Stimulated activated CD8-positive, alpha-beta memory T cell treated with anti-CD3 and anti-CD28 coated beads, Interleukin-12 subunit alpha, Interleukin-12 subunit beta, amount 100 ng/mL, for 24 hours (primary cell): ENCODE results near the gene RNF133.
"Not testable (repeated sequence)": the region's sequence is repeated elsewhere in the genome, so short reads cannot be mapped to it uniquely, and the experiment has no call there.

Experiments used
- DNase-seq: peaks from one replicate; pipeline ENCODE4 v3.0.0-alpha.2; 2020; ENCODE audit errors: extremely low read depth

The RNF133 gene

DNA sequence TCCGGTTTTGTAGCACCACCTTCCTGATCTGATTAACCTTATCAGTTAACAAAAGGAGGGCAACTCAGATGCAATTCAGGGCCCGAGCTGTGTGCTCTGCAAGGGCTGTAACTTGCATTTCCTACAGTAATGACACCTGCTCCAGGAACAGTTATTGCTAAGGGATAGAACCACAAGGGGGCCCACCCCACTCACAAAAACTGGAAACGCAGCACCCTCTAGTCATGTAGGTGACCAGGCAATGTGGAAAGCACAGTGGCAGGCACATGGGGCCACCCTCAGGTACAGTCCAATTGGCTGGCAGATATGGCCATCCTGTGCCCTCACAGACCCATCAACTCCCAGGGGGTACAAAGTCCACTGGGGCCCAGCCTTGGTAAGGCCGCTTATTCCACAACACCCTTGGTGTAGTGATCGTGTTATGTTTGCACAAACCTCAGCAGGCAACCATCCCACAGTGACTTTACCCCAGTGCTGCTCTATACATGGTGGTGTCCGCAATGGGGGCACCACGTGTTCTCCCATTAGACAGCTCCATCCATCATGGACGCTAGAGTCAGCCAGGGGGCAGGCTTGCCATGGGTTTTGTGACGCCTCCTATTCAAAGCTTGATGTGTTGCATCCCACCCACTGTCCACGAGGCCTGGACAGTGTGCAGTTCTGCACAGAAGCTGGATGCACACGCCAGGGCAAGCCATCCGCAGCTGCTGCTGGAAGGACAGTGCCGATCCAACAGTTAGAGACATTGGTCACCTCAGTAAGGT is 9.4 kb downstream of the RNF133 start:
- DNase-seq: no peak

DNA sequence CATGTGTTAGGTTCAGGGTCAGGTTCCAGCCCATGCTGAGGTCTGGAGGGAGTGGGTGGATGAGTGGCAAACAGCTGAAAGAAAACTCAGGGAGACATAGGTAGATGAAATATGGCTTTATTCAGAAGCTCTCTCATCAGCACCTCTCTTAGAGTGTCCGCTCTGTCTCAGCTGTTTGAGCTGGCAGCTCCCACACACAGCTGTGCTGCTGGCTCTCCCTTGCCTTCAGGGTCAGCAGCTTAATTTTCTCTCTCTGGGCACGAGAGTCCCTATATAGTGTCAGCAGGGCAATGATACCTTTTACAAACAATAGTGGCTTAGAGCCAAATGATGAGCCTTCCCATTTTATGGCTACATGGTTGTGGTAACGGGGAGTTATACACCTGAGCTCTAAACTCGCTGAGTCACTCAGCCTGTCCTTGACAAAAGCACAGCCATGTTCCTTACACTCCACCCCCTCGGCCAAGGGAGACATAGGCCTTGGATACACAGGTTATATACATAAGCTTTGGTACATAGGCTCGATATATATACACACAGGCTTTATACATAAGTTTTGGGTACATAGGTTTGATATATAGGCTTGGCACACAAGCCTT is 10.4 kb downstream of the RNF133 start:
- DNase-seq: no peak

DNA sequence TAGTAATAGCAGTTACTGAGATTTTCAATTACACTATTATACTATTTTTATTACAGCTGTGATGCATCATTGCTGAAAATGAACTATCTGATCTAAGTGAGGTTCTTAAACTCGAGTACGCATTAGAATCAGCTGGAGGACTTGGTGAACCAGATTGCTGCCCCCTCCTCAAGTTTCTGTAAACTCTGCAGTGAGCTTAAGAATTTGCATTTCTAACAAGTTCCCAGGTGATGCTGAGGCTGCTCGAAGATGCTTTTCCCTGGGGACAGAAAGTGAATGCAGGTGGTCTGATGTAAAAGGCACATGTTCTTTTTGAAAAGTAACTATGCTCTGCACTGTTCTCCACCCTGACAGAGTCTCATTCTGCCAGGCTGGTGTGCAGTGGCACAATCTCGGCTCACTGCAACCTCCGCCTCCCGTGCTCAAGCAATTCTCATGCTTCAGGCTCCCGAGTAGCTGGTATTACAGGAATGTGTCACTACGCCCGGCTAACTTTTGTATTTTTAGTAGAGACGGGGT is 12.5 kb downstream of the RNF133 start:
- no peak for DNase-seq

- DNase-seq: no peak
Observed at GRCh38 chr7:122684504-122684903, 14.4 kb downstream of the RNF133 start.

DNA sequence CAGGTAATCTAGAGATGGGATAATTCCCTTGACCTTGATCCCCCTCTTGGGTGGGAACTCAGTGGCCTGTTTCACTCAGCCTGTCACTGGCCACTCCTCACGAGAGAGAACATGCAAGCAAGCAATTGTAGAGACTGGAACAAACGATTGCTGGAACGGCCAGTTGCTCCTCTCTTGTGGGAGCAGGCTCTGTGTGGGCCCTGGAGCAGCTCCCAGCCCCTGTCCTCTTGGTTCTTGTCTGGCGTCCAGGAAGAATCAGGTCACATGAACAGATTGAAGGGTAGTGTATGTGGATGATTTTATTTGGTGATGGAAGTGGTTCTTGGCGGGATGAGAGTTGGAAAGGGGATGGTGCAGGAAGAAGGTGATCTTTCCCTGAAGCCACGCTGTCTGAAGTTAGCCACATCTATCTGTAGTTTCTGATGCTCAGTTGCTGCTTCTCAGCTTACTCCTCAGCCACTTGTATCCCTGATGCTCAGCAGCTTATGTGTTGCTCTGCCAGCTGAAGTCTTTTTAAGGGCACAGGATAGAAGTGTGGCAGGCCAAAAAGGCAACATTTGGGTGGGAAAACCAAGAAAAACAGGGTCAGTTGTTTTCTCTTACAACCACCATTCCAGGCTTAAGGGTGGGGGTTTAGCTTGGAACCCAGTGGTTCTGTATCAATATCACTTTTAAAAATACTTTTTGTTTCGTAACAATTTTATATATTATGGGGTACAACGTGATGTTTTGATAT is 15.9 kb downstream of the RNF133 start:
- no peak for DNase-seq

DNA sequence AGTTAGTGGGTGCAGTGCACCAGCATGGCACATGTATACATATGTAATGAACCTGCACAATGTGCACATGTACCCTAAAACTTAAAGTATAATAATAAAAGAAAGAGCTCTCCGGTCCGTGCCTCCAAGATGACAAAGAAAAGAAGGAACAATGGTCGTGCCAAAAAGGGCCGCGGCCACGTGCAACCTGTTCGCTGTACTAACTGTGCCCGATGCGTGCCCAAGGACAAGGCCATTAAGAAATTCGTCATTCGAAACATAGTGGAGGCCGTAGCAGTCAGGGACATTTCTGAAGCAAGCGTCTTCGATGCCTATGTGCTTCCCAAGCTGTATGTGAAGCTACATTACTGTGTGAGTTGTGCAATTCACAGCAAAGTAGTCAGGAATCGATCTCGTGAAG is 17.7 kb downstream of the RNF133 start:
- not testable (repeated sequence) for DNase-seq

DNA sequence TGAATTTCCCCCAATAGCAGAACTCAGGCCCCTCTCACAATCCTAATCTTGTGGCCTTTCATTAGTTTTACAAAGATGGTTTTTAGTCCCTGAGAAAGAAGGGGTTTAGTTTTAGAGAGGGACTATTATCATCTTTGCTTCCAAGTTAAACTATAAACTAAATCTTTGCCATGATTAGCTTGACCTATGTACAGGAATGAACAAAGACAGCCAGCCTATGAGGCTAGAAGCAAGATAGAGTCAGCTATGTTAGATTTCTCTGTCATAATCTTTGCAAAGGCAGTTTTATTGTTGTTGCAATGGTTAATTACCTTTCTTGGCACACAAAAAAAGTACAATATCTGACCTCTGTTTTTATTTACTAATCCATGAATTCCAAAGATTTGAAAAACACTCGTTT is 19.1 kb downstream of the RNF133 start:
- no peak for DNase-seq

DNA sequence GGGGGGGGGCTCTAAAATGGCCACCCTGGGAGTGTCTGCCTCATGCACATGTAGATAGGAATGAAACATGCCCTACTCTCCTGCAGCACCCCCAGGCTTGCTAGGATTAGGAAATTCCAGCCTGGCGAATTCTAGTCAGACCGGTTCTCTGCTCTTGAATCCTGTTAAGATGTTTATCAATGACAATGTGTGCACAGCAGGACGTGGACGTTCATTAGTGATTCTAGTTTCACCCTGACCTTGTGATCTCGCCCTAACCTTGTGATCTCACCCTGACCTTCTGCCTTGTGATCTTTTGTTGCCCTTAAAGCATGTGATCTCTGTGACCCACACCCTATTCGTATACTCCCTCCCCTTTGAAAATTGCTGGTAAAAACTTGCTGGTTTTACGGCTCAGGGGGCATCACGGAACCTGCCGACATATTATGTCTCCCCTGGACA is 19.6 kb downstream of the RNF133 start:
- DNase-seq: not testable (repeated sequence)

DNA sequence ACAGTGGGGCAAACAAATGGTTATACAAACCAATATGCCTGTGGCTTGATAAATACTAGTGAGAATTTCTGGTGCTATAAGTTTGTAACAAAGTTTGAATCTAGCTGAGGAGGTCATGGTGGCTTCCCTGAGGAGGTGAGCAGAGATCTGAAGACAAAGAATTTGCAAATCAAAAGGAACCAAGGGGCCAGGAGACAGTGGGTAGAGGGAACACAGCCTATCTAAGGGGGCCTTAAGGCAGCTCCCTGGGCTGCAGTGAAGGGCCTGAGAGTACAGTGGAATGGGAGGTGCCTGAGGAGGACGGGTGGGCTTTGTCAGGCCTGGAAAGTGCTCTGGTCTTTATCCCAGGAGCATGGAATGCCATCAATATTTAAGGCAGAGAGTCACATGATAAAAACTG is 21.8 kb downstream of the RNF133 start:
- no peak for DNase-seq

- no peak for DNase-seq
Observed at GRCh38 chr7:122676466-122676865, 22.5 kb downstream of the RNF133 start.

GRCh38 chr7:122675621-122676020 is 23.3 kb downstream of the RNF133 start:
- no peak for DNase-seq

DNA sequence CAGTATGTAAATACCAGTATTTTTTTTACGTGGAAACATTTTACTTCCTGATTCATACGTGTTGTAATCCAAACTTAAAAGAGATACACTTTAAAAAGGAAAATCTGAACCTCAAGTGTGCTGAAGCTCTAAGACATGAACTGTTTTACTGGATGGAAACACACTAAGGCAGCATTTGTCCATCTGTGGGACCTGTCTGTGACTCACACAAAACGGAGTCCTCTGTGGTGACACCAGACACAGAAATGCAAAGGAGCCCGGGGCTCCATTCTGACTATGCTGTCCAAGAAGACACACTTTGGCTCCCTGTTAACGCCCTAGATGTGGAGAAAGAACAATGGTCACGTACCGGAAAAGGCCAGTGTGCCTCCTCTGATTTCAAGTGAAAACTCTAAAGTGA is 23.9 kb downstream of the RNF133 start:
- DNase-seq: no peak

GRCh38 chr7:122674502-122674901 is 24.4 kb downstream of the RNF133 start:
- no peak for DNase-seq

GRCh38 chr7:122673951-122674350 is 25.0 kb downstream of the RNF133 start:
- DNase-seq: no peak

DNA sequence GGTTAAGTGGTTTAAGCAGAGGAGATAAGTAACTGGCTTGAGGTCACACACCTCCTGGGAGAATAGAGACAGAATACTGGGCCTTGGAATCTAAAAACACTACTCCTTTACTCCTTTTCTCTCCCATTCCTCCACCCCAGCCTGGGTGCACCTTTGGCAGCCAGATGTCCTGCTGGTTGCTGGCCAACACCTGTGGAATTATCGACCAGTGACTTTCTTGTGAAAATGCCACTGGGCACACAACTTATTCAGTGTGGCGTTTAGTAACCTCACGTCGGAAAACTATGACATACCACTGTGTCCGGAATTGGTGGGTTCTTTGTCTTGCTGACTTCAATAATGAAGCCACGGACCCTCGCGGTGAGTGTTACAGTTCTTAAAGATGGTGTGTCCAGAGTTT is 26.4 kb downstream of the RNF133 start:
- DNase-seq: no peak

GRCh38 chr7:122663733-122664132 is 35.2 kb downstream of the RNF133 start:
- DNase-seq: no peak

GRCh38 chr7:122658856-122659255 is 40.1 kb downstream of the RNF133 start:
- no peak for DNase-seq

DNA sequence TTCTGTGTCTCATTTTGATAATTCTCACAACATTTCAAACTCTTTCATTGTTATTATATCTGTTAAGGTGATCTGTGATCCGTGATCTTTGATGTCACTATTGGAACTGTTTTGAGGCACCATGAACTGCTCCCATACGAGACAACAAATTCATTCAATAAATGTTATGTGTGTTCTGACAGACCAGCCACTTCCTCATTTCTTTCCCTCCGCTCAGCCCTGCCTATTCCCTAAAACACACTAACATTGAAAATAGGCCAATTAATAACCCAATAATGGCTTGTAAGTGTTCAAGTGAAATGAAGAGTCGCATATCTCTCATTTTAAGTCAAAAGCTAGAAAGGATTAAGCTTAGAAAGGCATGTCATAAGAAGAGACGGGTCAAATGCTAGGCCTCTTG is 45.2 kb downstream of the RNF133 start:
- no peak for DNase-seq

GRCh38 chr7:122652876-122653275 is 46.0 kb downstream of the RNF133 start:
- no peak for DNase-seq

DNA sequence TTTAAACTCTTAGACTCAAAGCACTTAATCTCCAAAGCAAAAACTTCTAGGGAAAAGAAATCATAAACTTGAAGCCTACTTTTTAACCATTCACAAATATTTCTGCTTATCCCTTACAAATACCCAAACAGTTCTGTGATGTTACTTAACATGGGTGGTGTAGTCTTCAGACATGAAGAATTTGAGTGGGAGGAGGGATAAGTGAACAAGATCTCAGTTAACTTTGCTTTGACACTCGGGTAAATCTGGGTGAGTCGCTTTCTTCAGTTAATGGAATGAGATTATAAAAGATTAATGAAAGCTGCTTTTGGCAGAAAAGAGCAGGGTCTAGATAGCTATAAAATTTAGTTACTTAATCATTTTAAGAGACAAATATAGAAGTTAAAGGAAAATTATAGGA is 47.5 kb downstream of the RNF133 start:
- DNase-seq: no peak
